Measurements from ENCODE around the gene AZIN2. TPM values are rescaled to one million over a fixed set of nuclear protein-coding genes. Genes with fewer than 3 reads are reported as not detected.

The AZIN2 gene
- total RNA-seq, 1 experiment from 2014 or later: 3.6 TPM

GRCh38 chr1:33167650-33168447 is 86.9 kb downstream of the AZIN2 start:
- BruUV-seq (replicated peaks): no TSS peak
- no peak for DNase-seq
- H3K27me3 Mint-ChIP-seq (ENCODE audit: unreplicated experiment): no peaks in the 10 kb centered on the region
- no peaks in the 10 kb centered on the region for H3K9me3 Mint-ChIP-seq (ENCODE audit: low read depth, unreplicated experiment)
- CTCF ChIA-PET: interaction anchor here (0.5 to 1.5 kb wide), 2 partner anchors 13 to 1718 kb away, joined by 3 to 4 read pairs; no protein-coding TSS in a partner anchor
- no peak for TF ChIP-seq CTCF (IDR thresholded peaks at IDR 0.05; ENCODE audit: unreplicated experiment)
- intact Hi-C loops (cut with micrococcal nuclease; ENCODE audit: unreplicated experiment): no loop called here
- H3K4me3 Mint-ChIP-seq (ENCODE audit: low read depth, unreplicated experiment): no peak overlapping the region
- no peak overlapping the region for H3K27ac Mint-ChIP-seq (ENCODE audit: unreplicated experiment)
- no peaks in the 10 kb centered on the region for H3K36me3 Mint-ChIP-seq (ENCODE audit: insufficient read depth, unreplicated experiment)
- no peaks in the 10 kb centered on the region for H3K4me1 Mint-ChIP-seq (ENCODE audit: low read depth, unreplicated experiment)

- Mint-ChIP-seq H3K4me3 (ENCODE audit: low read depth, unreplicated experiment) (no peak overlapping the region), H3K27me3 (ENCODE audit: unreplicated experiment) (no peaks in the 10 kb centered on the region), H3K4me1 (ENCODE audit: low read depth, unreplicated experiment) (no peaks in the 10 kb centered on the region), H3K27ac (ENCODE audit: unreplicated experiment) (no peak overlapping the region), H3K36me3 (ENCODE audit: insufficient read depth, unreplicated experiment) (no peaks in the 10 kb centered on the region), H3K9me3 (ENCODE audit: low read depth, unreplicated experiment) (no peaks in the 10 kb centered on the region)
- no TSS peak for BruUV-seq (replicated peaks)
- no peak for TF ChIP-seq CTCF (IDR thresholded peaks at IDR 0.05; ENCODE audit: unreplicated experiment)
- DNase-seq: no peak
- intact Hi-C loops (cut with micrococcal nuclease; ENCODE audit: unreplicated experiment): no loop called here
- CTCF ChIA-PET: no interaction called here
These were observed 87.8 kb downstream of the AZIN2 start for GRCh38 chr1:33168556-33169289.

GRCh38 chr1:33169290-33170055 is 88.5 kb downstream of the AZIN2 start:
- H3K27ac Mint-ChIP-seq (ENCODE audit: unreplicated experiment): no peak overlapping the region
- intact Hi-C loops (cut with micrococcal nuclease; ENCODE audit: unreplicated experiment): no loop called here
- H3K27me3 Mint-ChIP-seq (ENCODE audit: unreplicated experiment): no peaks in the 10 kb centered on the region
- H3K4me1 Mint-ChIP-seq (ENCODE audit: low read depth, unreplicated experiment): no peaks in the 10 kb centered on the region
- H3K4me3 Mint-ChIP-seq (ENCODE audit: low read depth, unreplicated experiment): no peak overlapping the region
- no peaks in the 10 kb centered on the region for H3K9me3 Mint-ChIP-seq (ENCODE audit: low read depth, unreplicated experiment)
- CTCF ChIA-PET: no interaction called here
- no peak for TF ChIP-seq CTCF (IDR thresholded peaks at IDR 0.05; ENCODE audit: unreplicated experiment)
- no peaks in the 10 kb centered on the region for H3K36me3 Mint-ChIP-seq (ENCODE audit: insufficient read depth, unreplicated experiment)
- no TSS peak for BruUV-seq (replicated peaks)
- DNase-seq: no peak

Other genes starting within 250 kb of the AZIN2 start
- 0.15 TPM in 1 of 2 replicates, not detected in the other for gene FNDC5, start 210.2 kb upstream of the AZIN2 start, total RNA-seq (2022)
- gene HPCA, start 194.7 kb upstream of the AZIN2 start, total RNA-seq (2022): not detected in 2 replicates
- 95.9 and 117 TPM in 2 replicates for gene TMEM54, start 179.8 kb upstream of the AZIN2 start, total RNA-seq (2022)
- gene RNF19B, start 116.3 kb upstream of the AZIN2 start, total RNA-seq (2022): 21.5 and 23.2 TPM in 2 replicates
- 226 and 233 TPM in 2 replicates for gene AK2, start 44.3 kb upstream of the AZIN2 start, total RNA-seq (2022)
- 6.9 and 8.8 TPM in 2 replicates for gene TRIM62, start 100.9 kb downstream of the AZIN2 start, total RNA-seq (2022)
- gene ZNF362, start 175.3 kb downstream of the AZIN2 start, total RNA-seq (2022): 28.2 and 29.5 TPM in 2 replicates
- gene A3GALT2, start 239.9 kb downstream of the AZIN2 start, total RNA-seq (2022): 0.61 TPM in 1 of 2 replicates, not detected in the other